ENCODE results near the gene CPLX3. TPM values are rescaled to one million over a fixed set of nuclear protein-coding genes. Genes with fewer than 3 reads are reported as not detected.

Gene CPLX3
- total RNA-seq, 1 experiment from 2014 or later = not detected

DNA sequence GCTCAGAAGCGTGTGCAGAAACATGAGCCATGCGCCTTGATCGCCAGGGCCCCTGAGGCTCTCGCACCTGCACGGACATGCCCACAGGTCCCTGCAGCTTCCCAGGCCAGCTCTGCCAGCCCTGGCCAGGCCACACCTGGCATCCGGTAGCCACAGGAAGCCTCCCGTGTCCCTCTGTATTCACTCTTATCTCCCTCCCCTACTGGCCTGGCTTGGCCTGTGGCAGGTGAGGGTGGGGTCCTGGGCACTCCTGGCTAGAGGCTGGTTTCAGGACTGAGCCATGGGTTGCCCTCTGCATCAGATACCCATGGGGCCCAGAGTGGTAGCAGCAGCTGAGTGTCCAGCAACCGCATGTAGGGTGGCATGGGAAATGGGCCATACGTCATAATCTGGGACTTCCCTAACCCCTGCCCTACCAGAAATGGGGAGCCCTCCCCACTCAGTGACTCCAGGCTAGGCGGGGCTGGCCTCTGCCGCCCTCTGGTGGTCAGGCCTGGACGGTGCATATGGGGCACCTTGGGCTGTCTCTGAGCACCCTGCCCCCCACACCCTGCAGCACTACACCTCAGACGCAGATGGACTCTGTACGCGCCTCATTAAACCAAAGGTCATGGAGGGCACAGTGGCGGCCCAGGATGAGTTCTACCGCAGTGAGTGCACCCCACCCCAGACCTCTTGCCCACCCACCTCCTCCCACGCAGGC, 26.4 kb upstream of the CPLX3 start:
- Mint-ChIP-seq H3K4me1 (peaks cover 2 to 7% of the 10 kb centered on the region in 2 experiments), H3K36me3 (ENCODE audit: insufficient read depth in 1 of 3, low read depth in 3 of 3) (peaks cover 11 to 37% (median 34%) of the 10 kb centered on the region in 3 experiments; a peak in 5 of 7 replicates)
- H3K4me2 ChIP-seq (ENCODE audit: insufficient read depth, insufficient read length, low read length) = no peak overlapping the region

More for the DNA sequence above, 26.4 kb upstream of the CPLX3 start:
- H3K4ac ChIP-seq (ENCODE audit: low read depth, low read length) = no peak overlapping the region
- H3T11ph ChIP-seq (ENCODE audit: low read length) = no peak overlapping the region
- H3K27me3 ChIP-seq (ENCODE audit: insufficient read depth, low read length) = no peaks in the 10 kb centered on the region
- H3K18ac ChIP-seq (ENCODE audit: insufficient read length, low read depth, low read length) = no peak overlapping the region
- H3K9me3 ChIP-seq (ENCODE audit: control insufficient read depth, low read depth, low read length) = no peaks in the 10 kb centered on the region
- peak; percentile 86 for DNase-seq
- H2BK12ac ChIP-seq (ENCODE audit: insufficient read length, low read depth, low read length) = no peak overlapping the region
- H3K23ac ChIP-seq (ENCODE audit: insufficient read length, low read depth, low read length) = no peak overlapping the region
- Mint-ChIP-seq H3K4me3 (no peak overlapping the region), H3K27me3 (ENCODE audit: low read depth) (no peaks in the 10 kb centered on the region), H3K9me3 (no peaks in the 10 kb centered on the region), H3K27ac (peak overlapping the region in 1 of 3 experiments; percentile 44; a peak in 1 of 7 replicates)
- H2BK20ac ChIP-seq (ENCODE audit: low read depth, low read length, poor library complexity, severe bottlenecking) = no peak overlapping the region
- H3K27ac ChIP-seq (ENCODE audit: insufficient read length, low read depth, low read length) = no peak overlapping the region
- no peaks in the 10 kb centered on the region for H3K79me2 ChIP-seq (ENCODE audit: insufficient read depth, low read length)
- no CpG with 5 or more reads among the region's 18 CpGs for WGBS (ENCODE audit: extremely low coverage, insufficient read length, low lambda C conversion rate)
- TF ChIP-seq CTCF (conservative IDR thresholded peaks at IDR 0.05) = peak; percentile 97
- no peak overlapping the region for H4K8ac ChIP-seq (replicated peaks; ENCODE audit: insufficient read length, low read depth, low read length)
- H3K23me2 ChIP-seq (ENCODE audit: insufficient read length, low read depth, low read length, poor library complexity, severe bottlenecking) = no peaks in the 10 kb centered on the region
- no peak overlapping the region for H2AK5ac ChIP-seq (ENCODE audit: insufficient read length, low read length)
- no peak overlapping the region for H4K5ac ChIP-seq (ENCODE audit: insufficient read length, low read depth, low read length)
- H3K79me1 ChIP-seq (ENCODE audit: insufficient read depth, low read depth, low read length, poor library complexity, severe bottlenecking) = no peaks in the 10 kb centered on the region
- H3K14ac ChIP-seq (ENCODE audit: insufficient read depth, low read length) = no peak overlapping the region; the same call in 1 of the 2 replicates
- no peaks in the 10 kb centered on the region for H3K4me1 ChIP-seq (ENCODE audit: insufficient read depth, low read length)
- no peak overlapping the region for H4K91ac ChIP-seq (ENCODE audit: insufficient read length, low read depth, low read length)
- no peak overlapping the region for H3K9ac ChIP-seq (ENCODE audit: extremely low read depth, insufficient read length, low read length)
- no peaks in the 10 kb centered on the region for H4K20me1 ChIP-seq (ENCODE audit: control insufficient read depth, insufficient read depth, insufficient read length)
- no peak overlapping the region for H3K56ac ChIP-seq (ENCODE audit: insufficient read length, low read depth, low read length)
- no peak overlapping the region for H2AFZ ChIP-seq (ENCODE audit: low read length)
- H2BK120ac ChIP-seq (ENCODE audit: low read depth, low read length, poor library complexity, severe bottlenecking) = no peak overlapping the region
- no peak overlapping the region for H2BK15ac ChIP-seq (ENCODE audit: low read depth, low read length)
- H2BK5ac ChIP-seq (ENCODE audit: insufficient read length, low read length) = no peak overlapping the region

Measured in H9 (cell line).